OCI-LY1 (cell line): ENCODE data around the gene MMP27.

Experiments used
- CTCF ChIP-seq: fragments of 200-600 bp; sonication (generic), shearing (Covaris generic); IDR thresholded peaks from 2 replicates; pipeline ENCODE4 v1.5.1; 2017; ENCODE audit warnings: mild to moderate bottlenecking, antibody characterized with exemption, low read length, moderate library complexity, mixed read lengths
- EZH2 ChIP-seq: fragments of 200-600 bp; sonication (generic), shearing (Covaris generic); IDR thresholded peaks from 2 replicates; pipeline ENCODE4 v1.8.0; 2017; ENCODE audit warnings: borderline replicate concordance, mixed run types, mild to moderate bottlenecking, antibody characterized with exemption, low read length, moderate library complexity, mixed read lengths

GRCh38 chr11:102727890-102728289 lies 22.3 kb upstream of the MMP27 start:
- no peak for TF ChIP-seq CTCF
- TF ChIP-seq EZH2 = no peak
